K562 (cell line): ENCODE measurements around the gene ZZZ3. TPM values are rescaled to one million over a fixed set of nuclear protein-coding genes. Genes with fewer than 3 reads are reported as not detected.
A peak's percentile ranks its signal among the peaks of the same experiment; 100 is the strongest.

ENCODE experiments used
- AFF4 ChIP-seq: sonication (generic); formaldehyde crosslinking; IDR thresholded peaks from 2 replicates; pipeline ENCODE4 v1.8.0; 2023; ENCODE audit warnings: mild to moderate bottlenecking, missing genetic modification reagents
- C11orf30 ChIP-seq: fragments of 450-650 bp; IDR thresholded peaks from 2 replicates; pipeline ENCODE4 v1.6.1; 2016; ENCODE audit warnings: low read depth, mild to moderate bottlenecking
- DEAF1 ChIP-seq: fragments of 450-650 bp; formaldehyde crosslinking; IDR thresholded peaks from 2 replicates; pipeline ENCODE4 v1.4.0; 2020; ENCODE audit warnings: mild to moderate bottlenecking, moderate library complexity
- GATAD2A ChIP-seq: fragments of 450-650 bp; IDR thresholded peaks from 2 replicates; pipeline ENCODE4 v1.6.1; 2017
- GATAD2B ChIP-seq: fragments of 450-650 bp; IDR thresholded peaks from 2 replicates; pipeline ENCODE4 v1.6.1; 2017; ENCODE audit warnings: mild to moderate bottlenecking, borderline replicate concordance
- ILK ChIP-seq: fragments of 450-650 bp; IDR thresholded peaks from 2 replicates; pipeline ENCODE4 v1.6.1; 2016; ENCODE audit warnings: missing genetic modification characterization, low read depth, mild to moderate bottlenecking, missing compliant biosample characterization, moderate library complexity, borderline replicate concordance
- KAT8 ChIP-seq: fragments of 450-650 bp; IDR thresholded peaks from 2 replicates; pipeline ENCODE4 v1.6.1; 2016; ENCODE audit warnings: low read depth, mild to moderate bottlenecking
- KDM2B ChIP-seq: fragments of 250-450 bp; sonication (Bioruptor Pico); IDR thresholded peaks from 2 replicates; pipeline ENCODE4 v1.8.0; 2021; ENCODE audit warnings: mild to moderate bottlenecking, moderate library complexity
- MEF2A ChIP-seq: IDR thresholded peaks from 2 replicates; pipeline ENCODE4 v1.6.1; 2011; ENCODE audit warnings: low read depth, mild to moderate bottlenecking, low read length, moderate library complexity; ENCODE audit not compliant: control insufficient read depth
- NCOA4 ChIP-seq: fragments of 450-650 bp; IDR thresholded peaks from 2 replicates; pipeline ENCODE4 v1.6.1; 2018; ENCODE audit warnings: mild to moderate bottlenecking; ENCODE audit not compliant: partially characterized antibody
- POLR2B ChIP-seq: fragments of 450-650 bp; IDR thresholded peaks from 2 replicates; pipeline ENCODE4 v1.6.1; 2018; ENCODE audit warnings: low read depth; ENCODE audit not compliant: partially characterized antibody
- POU5F1 ChIP-seq: fragments of 150-350 bp; IDR thresholded peaks from 2 replicates; pipeline ENCODE4 v1.6.1; 2014; ENCODE audit warnings: borderline replicate concordance, low read length, low read depth, mild to moderate bottlenecking; ENCODE audit not compliant: partially characterized antibody
- SAFB ChIP-seq: fragments of 200-400 bp; formaldehyde crosslinking; IDR thresholded peaks from 2 replicates; pipeline ENCODE4 v1.6.1; 2017; ENCODE audit warnings: low read depth, low read length, borderline replicate concordance
- SMC3 ChIP-seq: conservative IDR thresholded peaks from 2 replicates; pipeline ENCODE4 v1.6.1; 2011; ENCODE audit warnings: low read depth, low read length, improper control_type of control experiment; ENCODE audit not compliant: insufficient read depth
- TOE1 ChIP-seq, 2 experiments: fragments of 450-650 bp in 1 of 2; sonication (generic) in 1 of 2; formaldehyde crosslinking in 1 of 2; IDR thresholded peaks; 2 replicates each; pipeline versions ENCODE4 v1.7.1 to v1.8.0; 2016 to 2022; ENCODE audit warnings: borderline replicate concordance in 2 of 2, mild to moderate bottlenecking in 2 of 2, antibody characterized with exemption in 1 of 2, inconsistent platforms in 1 of 2, low read depth in 1 of 2, missing genetic modification reagents in 1 of 2, moderate library complexity in 1 of 2
- ZNF24 ChIP-seq: fragments of 450-650 bp; IDR thresholded peaks from 2 replicates; pipeline ENCODE4 v1.6.1; 2016
- ZNF3 ChIP-seq: fragments of 250-450 bp; sonication (Bioruptor Pico); IDR thresholded peaks from 2 replicates; pipeline ENCODE4 v1.5.0; 2021; ENCODE audit warnings: mild to moderate bottlenecking, moderate library complexity
- ZNF311 ChIP-seq: fragments of 250-450 bp; sonication (Bioruptor Pico); IDR thresholded peaks from 2 replicates; pipeline ENCODE4 v1.4.0; 2020; ENCODE audit warnings: mild to moderate bottlenecking, moderate library complexity
- ZNF316 ChIP-seq: fragments of 450-650 bp; IDR thresholded peaks from 2 replicates; pipeline ENCODE4 v1.6.1; 2016
- ZNF699 ChIP-seq: fragments of 250-450 bp; sonication (Bioruptor Pico); IDR thresholded peaks from 2 replicates; pipeline ENCODE4 v1.8.0; 2021; ENCODE audit warnings: mild to moderate bottlenecking, moderate library complexity; ENCODE audit not compliant: insufficient replicate concordance
- ZNF79 ChIP-seq: fragments of 250-450 bp; sonication (Bioruptor Pico); IDR thresholded peaks from 2 replicates; pipeline ENCODE4 v1.4.0; 2020; ENCODE audit warnings: low read depth, mild to moderate bottlenecking, moderate library complexity
- polyA plus RNA-seq, 8 experiments: library from polyadenylated mRNA; depleted of rRNA in 4 of 8; stranded (reverse) in 5 of 8; unstranded in 3 of 8; fragments of >200 nt; fragmentation: Nextera tagmentation in 2 of 8; fragmentation: Illumina TruSeq in 1 of 8; extraction: Ambion mirVana in 2 of 8; extraction: Trizol in 1 of 8; gene quantifications; 2 replicates each; pipeline versions ENCODE4 v1.2.1 to v1.2.3, GENCODE V29; 2011 to 2014; ENCODE audit warnings: inconsistent platforms in 1 of 8, missing spikeins in 1 of 8
- total RNA-seq, 7 experiments: library from RNA; depleted of rRNA in 6 of 7; stranded (reverse); fragments of >200 nt in 6 of 7; fragmentation: Illumina TruSeq in 2 of 7; extraction: Trizol in 2 of 7; gene quantifications; 2 replicates each; pipeline versions ENCODE4 v1.2.1 to v1.2.3, GENCODE V29; 2011 to 2021; ENCODE audit warnings: low replicate concordance in 1 of 7
- TF ChIP-seq, protein P1 (sequence below): fragments of 450-650 bp; formaldehyde crosslinking; IDR thresholded peaks from 2 replicates; pipeline ENCODE4 v1.4.0; 2020; ENCODE audit warnings: mild to moderate bottlenecking, moderate library complexity
- TF ChIP-seq, protein P2 (sequence below): sonication (generic); formaldehyde crosslinking; IDR thresholded peaks from 2 replicates; pipeline ENCODE4 v1.9.0; 2022; ENCODE audit warnings: mild to moderate bottlenecking, missing genetic modification reagents

ZZZ3 gene
- total and polyA plus RNA-seq, 9 of the 15 experiments (the other 6 are each of a cell fraction or from before 2014, with no cell fraction given), result 13.9 to 64.0 (median 36.7) TPM

DNA sequence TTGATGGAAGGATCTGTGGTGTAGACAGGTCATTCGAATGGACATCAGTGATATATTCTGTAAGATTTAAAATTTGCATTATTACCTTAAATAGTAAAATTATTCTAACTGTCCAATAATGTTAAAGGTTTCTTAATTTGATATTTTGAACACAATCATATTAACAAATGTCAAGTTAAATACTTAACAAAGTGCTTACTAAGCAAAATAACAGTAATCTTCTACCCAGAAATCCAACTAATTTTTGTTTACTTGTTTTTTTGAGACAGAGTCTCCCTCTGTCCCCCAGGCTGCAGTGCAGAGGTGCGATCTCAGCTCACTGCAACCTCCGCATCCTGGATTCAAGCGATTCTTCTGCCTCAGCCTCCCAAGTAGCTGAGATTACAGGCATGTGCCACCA, 43.2 kb upstream of the ZZZ3 start (continued):
- no peak for TF ChIP-seq SAFB
- TF ChIP-seq TOE1 (IDR thresholded peaks at IDR 0.05; ENCODE audit: borderline replicate concordance), result no peak
- TF ChIP-seq TOE1 (CRISPR knock-in tag; IDR thresholded peaks at IDR 0.05; ENCODE audit: borderline replicate concordance, low read depth), result no peak
- TF ChIP-seq KDM2B (CRISPR knock-in tag), result no peak
- TF ChIP-seq, protein P1, sequence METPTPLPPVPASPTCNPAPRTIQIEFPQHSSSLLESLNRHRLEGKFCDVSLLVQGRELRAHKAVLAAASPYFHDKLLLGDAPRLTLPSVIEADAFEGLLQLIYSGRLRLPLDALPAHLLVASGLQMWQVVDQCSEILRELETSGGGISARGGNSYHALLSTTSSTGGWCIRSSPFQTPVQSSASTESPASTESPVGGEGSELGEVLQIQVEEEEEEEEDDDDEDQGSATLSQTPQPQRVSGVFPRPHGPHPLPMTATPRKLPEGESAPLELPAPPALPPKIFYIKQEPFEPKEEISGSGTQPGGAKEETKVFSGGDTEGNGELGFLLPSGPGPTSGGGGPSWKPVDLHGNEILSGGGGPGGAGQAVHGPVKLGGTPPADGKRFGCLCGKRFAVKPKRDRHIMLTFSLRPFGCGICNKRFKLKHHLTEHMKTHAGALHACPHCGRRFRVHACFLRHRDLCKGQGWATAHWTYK (CRISPR knock-in tag), result no peak
- TF ChIP-seq ZNF316, result peak; percentile 95
- TF ChIP-seq DEAF1 (CRISPR knock-in tag), result no peak
- TF ChIP-seq C11orf30, result peak; percentile 85
- no peak for TF ChIP-seq ZNF3 (CRISPR knock-in tag)
- no peak for TF ChIP-seq GATAD2B
- no peak for TF ChIP-seq POLR2B
- TF ChIP-seq ZNF311, result no peak
- no peak for TF ChIP-seq SMC3
- no peak for TF ChIP-seq NCOA4
- no peak for TF ChIP-seq ZNF79 (CRISPR knock-in tag)
- TF ChIP-seq MEF2A, result no peak
- no peak for TF ChIP-seq ZNF24
- no peak for TF ChIP-seq ILK (tag)
- TF ChIP-seq KAT8, result no peak
- no peak for TF ChIP-seq GATAD2A
- no peak for TF ChIP-seq POU5F1
- TF ChIP-seq, protein P2, sequence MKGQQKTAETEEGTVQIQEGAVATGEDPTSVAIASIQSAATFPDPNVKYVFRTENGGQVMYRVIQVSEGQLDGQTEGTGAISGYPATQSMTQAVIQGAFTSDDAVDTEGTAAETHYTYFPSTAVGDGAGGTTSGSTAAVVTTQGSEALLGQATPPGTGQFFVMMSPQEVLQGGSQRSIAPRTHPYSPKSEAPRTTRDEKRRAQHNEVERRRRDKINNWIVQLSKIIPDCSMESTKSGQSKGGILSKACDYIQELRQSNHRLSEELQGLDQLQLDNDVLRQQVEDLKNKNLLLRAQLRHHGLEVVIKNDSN (CRISPR knock-in tag), result no peak
- TF ChIP-seq AFF4, result no peak
- no peak for TF ChIP-seq ZNF699 (CRISPR knock-in tag)
